PC-3 (cell line): Measurements from ENCODE around the gene EFCAB11. TPM values are rescaled to one million over a fixed set of nuclear protein-coding genes. Genes with fewer than 3 reads are reported as not detected.

Source experiments
- ATAC-seq: fragments of 200-7000 bp; cut with Tn5 transposase; 2 replicates; pipeline ENCODE4 v1.9.1; 2020; ENCODE audit warnings: mild to moderate bottlenecking, moderate library complexity
- BruUV-seq: library from RNA; stranded (reverse); fragments of 400-500 nt; replicated peaks from 2 replicates; lab custom pipeline; 2021; lab: Mats Ljungman, UMichigan
- CTCF ChIA-PET: fragments of 300-600 bp; sonication (Branson Sonifier 250); formaldehyde crosslinking; loops from one replicate; lab custom pipeline; 2022; ENCODE audit warnings: antibody characterized with exemption; lab: Charles Lee
- POLR2A ChIA-PET: fragments of 300-600 bp; sonication (Branson Sonifier 250); formaldehyde crosslinking; loops from one replicate; lab custom pipeline; 2022; ENCODE audit warnings: antibody characterized with exemption; ENCODE audit not compliant: unreplicated experiment; lab: Charles Lee
- DNase-seq: peaks from one replicate; pipeline ENCODE4 v3.0.0-alpha.2; 2015
- H2AFZ ChIP-seq: fragments of 300-600 bp; sonication (generic); 2 replicates; pipeline ENCODE4 v1.6.0; 2016; ENCODE audit warnings: antibody characterized with exemption, low read length
- H3F3A ChIP-seq: fragments of 300-600 bp; sonication (generic); one replicate; pipeline ENCODE4 v1.6.0; 2017; ENCODE audit warnings: antibody characterized with exemption, low read length, control low read depth, mild to moderate bottlenecking; ENCODE audit not compliant: unreplicated experiment
- H3K27ac ChIP-seq: fragments of 300-600 bp; sonication (generic); 2 replicates; pipeline ENCODE4 v1.5.1; 2016; ENCODE audit warnings: mild to moderate bottlenecking, low read length
- H3K27me3 ChIP-seq: fragments of 300-600 bp; sonication (generic); 2 replicates; pipeline ENCODE4 v1.6.1; 2016; ENCODE audit warnings: low read length, mixed read lengths
- H3K36me3 ChIP-seq: fragments of 300-600 bp; sonication (generic); 2 replicates; pipeline ENCODE4 v1.6.1; 2016; ENCODE audit warnings: low read depth, mixed run types, low read length, mixed read lengths
- H3K4me1 ChIP-seq: fragments of 300-600 bp; sonication (generic); 2 replicates; pipeline ENCODE4 v1.5.1; 2016; ENCODE audit warnings: low read length; ENCODE audit not compliant: insufficient read depth
- H3K4me2 ChIP-seq: fragments of 300-600 bp; sonication (generic); 2 replicates; pipeline ENCODE4 v1.6.0; 2016; ENCODE audit warnings: low read length
- H3K4me3 ChIP-seq: fragments of 300-600 bp; sonication (generic); 2 replicates; pipeline ENCODE4 v1.5.1; 2016; ENCODE audit warnings: mild to moderate bottlenecking, low read length, mixed read lengths
- H3K79me2 ChIP-seq: fragments of 300-600 bp; sonication (generic); 2 replicates; pipeline ENCODE4 v1.6.1; 2017; ENCODE audit warnings: low read length, mixed read lengths
- H3K9ac ChIP-seq: fragments of 300-600 bp; sonication (generic); 2 replicates; pipeline ENCODE4 v1.6.0; 2016; ENCODE audit warnings: mild to moderate bottlenecking, low read length
- H3K9me2 ChIP-seq: fragments of 300-600 bp; sonication (generic); replicated peaks from 2 replicates; pipeline ENCODE4 v1.6.1; 2016; ENCODE audit warnings: mixed run types, low read length, mixed read lengths
- H3K9me3 ChIP-seq: fragments of 300-600 bp; sonication (generic); 2 replicates; pipeline ENCODE4 v1.6.1; 2016; ENCODE audit warnings: low read length, mixed read lengths
- H4K20me1 ChIP-seq: fragments of 300-600 bp; sonication (generic); 2 replicates; pipeline ENCODE4 v1.6.1; 2016; ENCODE audit warnings: low read length, mixed read lengths
- EZH2 ChIP-seq: fragments of 300-600 bp; sonication (generic); IDR thresholded peaks from one replicate; pipeline ENCODE4 v1.6.1; 2017; ENCODE audit warnings: antibody characterized with exemption, mild to moderate bottlenecking, low read length; ENCODE audit not compliant: unreplicated experiment
- EZH2phosphoT487 ChIP-seq: fragments of 300-600 bp; sonication (generic); IDR thresholded peaks from 2 replicates; pipeline ENCODE4 v1.6.1; 2018; ENCODE audit warnings: mild to moderate bottlenecking, antibody characterized with exemption, low read length, borderline replicate concordance
- intact Hi-C: fragments of 100-400 bp; cut with micrococcal nuclease; formaldehyde crosslinking; loops from 2 replicates; pipeline ENCODE4 v1.9.0; 2023
- total RNA-seq: library from RNA; depleted of rRNA; stranded (reverse); fragments of >200 nt; gene quantifications from 2 replicates; pipeline ENCODE4 v1.2.3, GENCODE V29; 2014
- TF ChIP-seq, protein P1 (sequence below): fragments of 300-600 bp; sonication (generic); conservative IDR thresholded peaks from 2 replicates; pipeline ENCODE4 v1.5.1; 2017; ENCODE audit warnings: antibody characterized with exemption, low read depth, mild to moderate bottlenecking, low read length

EFCAB11 gene
- total RNA-seq, 1 experiment from 2014 or later, result 7.0 TPM

GRCh38 chr14:89978656-89979055 is 24.1 kb upstream of the EFCAB11 start:
- H4K20me1 ChIP-seq, result no peaks in the 10 kb centered on the region
- BruUV-seq, result no TSS peak
- H3K27ac ChIP-seq, result no peak overlapping the region
- H3K4me3 ChIP-seq, result no peak overlapping the region
- no peaks in the 10 kb centered on the region for H3K9me2 ChIP-seq
- intact Hi-C loops, result no loop called here
- no peaks in the 10 kb centered on the region for H3F3A ChIP-seq
- H3K36me3 ChIP-seq, result peaks cover 44% of the 10 kb centered on the region
- no peak overlapping the region for H3K4me2 ChIP-seq
- no peaks in the 10 kb centered on the region for H3K4me1 ChIP-seq
- TF ChIP-seq EZH2 (no peak), EZH2phosphoT487 (no peak)
- TF ChIP-seq, protein P1, sequence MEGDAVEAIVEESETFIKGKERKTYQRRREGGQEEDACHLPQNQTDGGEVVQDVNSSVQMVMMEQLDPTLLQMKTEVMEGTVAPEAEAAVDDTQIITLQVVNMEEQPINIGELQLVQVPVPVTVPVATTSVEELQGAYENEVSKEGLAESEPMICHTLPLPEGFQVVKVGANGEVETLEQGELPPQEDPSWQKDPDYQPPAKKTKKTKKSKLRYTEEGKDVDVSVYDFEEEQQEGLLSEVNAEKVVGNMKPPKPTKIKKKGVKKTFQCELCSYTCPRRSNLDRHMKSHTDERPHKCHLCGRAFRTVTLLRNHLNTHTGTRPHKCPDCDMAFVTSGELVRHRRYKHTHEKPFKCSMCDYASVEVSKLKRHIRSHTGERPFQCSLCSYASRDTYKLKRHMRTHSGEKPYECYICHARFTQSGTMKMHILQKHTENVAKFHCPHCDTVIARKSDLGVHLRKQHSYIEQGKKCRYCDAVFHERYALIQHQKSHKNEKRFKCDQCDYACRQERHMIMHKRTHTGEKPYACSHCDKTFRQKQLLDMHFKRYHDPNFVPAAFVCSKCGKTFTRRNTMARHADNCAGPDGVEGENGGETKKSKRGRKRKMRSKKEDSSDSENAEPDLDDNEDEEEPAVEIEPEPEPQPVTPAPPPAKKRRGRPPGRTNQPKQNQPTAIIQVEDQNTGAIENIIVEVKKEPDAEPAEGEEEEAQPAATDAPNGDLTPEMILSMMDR, result no peak
- H3K9ac ChIP-seq, result no peak overlapping the region
- ChIA-PET POLR2A (no interaction called here), CTCF (no interaction called here)
- no peak for ATAC-seq
- DNase-seq, result no peak
- H3K9me3 ChIP-seq, result no peaks in the 10 kb centered on the region
- no peaks in the 10 kb centered on the region for H3K79me2 ChIP-seq
- no peak overlapping the region for H2AFZ ChIP-seq
- no peaks in the 10 kb centered on the region for H3K27me3 ChIP-seq

DNA sequence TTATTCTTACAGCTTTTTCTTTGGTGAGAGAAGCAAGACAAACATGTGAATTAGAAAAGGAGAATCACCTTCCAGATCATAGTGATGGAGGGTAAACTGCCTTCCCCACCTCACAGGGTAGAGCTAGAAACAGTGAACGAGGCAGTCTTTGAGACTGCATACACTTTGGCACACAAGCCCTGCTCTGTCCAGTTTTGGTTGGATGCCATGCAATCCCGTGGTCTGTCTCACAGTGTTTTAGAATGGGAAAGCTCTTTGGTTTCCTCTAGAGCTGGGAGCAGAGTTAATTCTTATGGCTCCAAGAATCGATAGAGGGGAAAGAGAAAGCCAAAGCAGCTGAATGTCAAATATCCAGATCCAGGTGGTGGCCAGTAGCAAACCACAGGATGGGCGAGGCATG is 23.1 kb upstream of the EFCAB11 start:
- H3K9me2 ChIP-seq, result no peaks in the 10 kb centered on the region
- DNase-seq, result no peak
- no peak overlapping the region for H3K4me3 ChIP-seq
- intact Hi-C loops, result no loop called here
- no peaks in the 10 kb centered on the region for H4K20me1 ChIP-seq
- H2AFZ ChIP-seq, result no peak overlapping the region
- no peak overlapping the region for H3K27ac ChIP-seq
- no TSS peak for BruUV-seq
- H3K27me3 ChIP-seq, result no peaks in the 10 kb centered on the region
- H3K79me2 ChIP-seq, result no peaks in the 10 kb centered on the region
- ChIA-PET POLR2A (no interaction called here), CTCF (no interaction called here)
- TF ChIP-seq, protein P1, result no peak
- no peak for TF ChIP-seq EZH2phosphoT487
- no peak for TF ChIP-seq EZH2
- peaks cover 37% of the 10 kb centered on the region for H3K36me3 ChIP-seq
- ATAC-seq, result no peak
- no peak overlapping the region for H3K9ac ChIP-seq
- no peak overlapping the region for H3K4me2 ChIP-seq
- no peaks in the 10 kb centered on the region for H3F3A ChIP-seq
- no peaks in the 10 kb centered on the region for H3K4me1 ChIP-seq
- H3K9me3 ChIP-seq, result no peaks in the 10 kb centered on the region

- no peak for TF ChIP-seq EZH2
- TF ChIP-seq, protein P1, result peak; percentile 90
- ATAC-seq (peak; percentile 93), DNase-seq (peak; percentile 72)
- Histone ChIP-seq H3K79me2 (no peaks in the 10 kb centered on the region), H4K20me1 (no peaks in the 10 kb centered on the region), H3K9me2 (no peaks in the 10 kb centered on the region), H3K27ac (no peak overlapping the region), H3K4me1 (no peaks in the 10 kb centered on the region), H3F3A (no peaks in the 10 kb centered on the region), H3K4me3 (no peak overlapping the region), H3K9me3 (no peaks in the 10 kb centered on the region), H3K4me2 (no peak overlapping the region), H2AFZ (no peak overlapping the region), H3K9ac (no peak overlapping the region), H3K36me3 (peaks cover 39% of the 10 kb centered on the region), H3K27me3 (no peaks in the 10 kb centered on the region)
- ChIA-PET CTCF (interaction anchor here (0.6 to 2.2 kb wide), 9 partner anchors 19 to 262 kb away, joined by 3 to 7 read pairs (median 3); partner anchors contain the start of gene EFCAB11), POLR2A (interaction anchor here (0.5 kb wide), 1 partner anchor 302 kb away, joined by 3 read pairs; no protein-coding TSS in a partner anchor)
- intact Hi-C loops, result loop anchor here (1.0 kb wide), 2 partner anchors 87 to 262 kb away; no protein-coding TSS in a partner anchor
- BruUV-seq, result no TSS peak
Observed at GRCh38 chr14:89973234-89973823, 18.8 kb upstream of the EFCAB11 start.
